GM13977 (cell line): ENCODE results near the gene RUBCN.

Source experiments
- DNase-seq: peaks from one replicate; pipeline ENCODE4 v3.0.0; 2012; ENCODE audit warnings: low spot score
- in situ Hi-C: fragments of 300-500 bp; cut with MboI; formaldehyde crosslinking; loops from one replicate; pipeline ENCODE4 v1.12.0; 2022; ENCODE audit warnings: low sequenced_read_pairs, low pct_unique_long_range_greater_than_20kb, mixed read lengths, inconsistent platforms; ENCODE audit not compliant: unreplicated experiment
- TF ChIP-seq, protein P1 (sequence below): IDR thresholded peaks from 2 replicates; pipeline ENCODE4 v1.5.1; 2012; ENCODE audit warnings: mild to moderate bottlenecking, control low read depth; ENCODE audit not compliant: insufficient read depth; ENCODE audit errors: extremely low read depth, missing control alignments

RUBCN gene

DNA sequence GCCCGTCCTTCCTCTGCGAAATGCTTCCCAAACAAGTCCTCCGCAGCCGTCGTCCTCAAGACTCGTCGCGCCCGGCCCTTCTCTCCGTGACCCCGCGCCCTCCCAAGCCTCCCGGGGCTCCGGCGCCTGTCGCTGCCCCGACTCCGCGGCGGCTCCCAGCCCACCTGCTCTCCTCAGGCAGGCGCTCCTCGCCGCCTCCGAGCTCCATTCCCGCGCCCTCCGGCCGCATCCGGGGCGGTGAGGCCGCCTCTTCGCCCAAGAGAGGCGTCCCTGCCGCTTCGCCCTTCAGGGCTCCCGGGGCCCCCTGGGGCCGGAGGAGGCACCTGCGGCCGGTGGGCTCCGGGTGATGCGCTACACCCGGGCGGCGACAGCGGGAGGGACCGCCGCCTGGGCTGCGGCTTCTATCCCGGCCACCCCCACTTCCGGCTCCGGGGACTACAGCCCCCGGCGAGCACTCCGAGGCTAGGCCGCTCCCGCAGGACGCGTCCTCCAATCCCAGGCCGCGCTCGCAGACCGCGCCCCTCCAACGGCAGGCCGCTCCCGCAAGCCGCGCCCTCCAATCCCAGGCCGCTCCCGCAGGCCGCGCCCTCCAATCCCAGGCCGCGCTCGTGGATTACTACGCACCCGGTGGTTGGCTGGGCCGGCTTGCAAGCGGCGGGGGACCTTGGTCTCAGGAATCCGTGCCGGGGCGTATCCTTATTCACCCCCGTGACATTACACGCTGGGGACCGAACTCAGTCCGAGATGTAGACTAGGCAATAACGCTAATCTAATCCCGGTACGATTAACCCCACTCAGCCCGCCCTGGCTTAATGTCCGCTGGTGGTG is at the start of gene RUBCN:
Gene RUBCN, minus strand, starts transcription at position 414 of the 828 bp plus-strand sequence. Its CDS starts 185 bp downstream, at position 229.
- in situ Hi-C loops, result no loop called here
- TF ChIP-seq, protein P1, sequence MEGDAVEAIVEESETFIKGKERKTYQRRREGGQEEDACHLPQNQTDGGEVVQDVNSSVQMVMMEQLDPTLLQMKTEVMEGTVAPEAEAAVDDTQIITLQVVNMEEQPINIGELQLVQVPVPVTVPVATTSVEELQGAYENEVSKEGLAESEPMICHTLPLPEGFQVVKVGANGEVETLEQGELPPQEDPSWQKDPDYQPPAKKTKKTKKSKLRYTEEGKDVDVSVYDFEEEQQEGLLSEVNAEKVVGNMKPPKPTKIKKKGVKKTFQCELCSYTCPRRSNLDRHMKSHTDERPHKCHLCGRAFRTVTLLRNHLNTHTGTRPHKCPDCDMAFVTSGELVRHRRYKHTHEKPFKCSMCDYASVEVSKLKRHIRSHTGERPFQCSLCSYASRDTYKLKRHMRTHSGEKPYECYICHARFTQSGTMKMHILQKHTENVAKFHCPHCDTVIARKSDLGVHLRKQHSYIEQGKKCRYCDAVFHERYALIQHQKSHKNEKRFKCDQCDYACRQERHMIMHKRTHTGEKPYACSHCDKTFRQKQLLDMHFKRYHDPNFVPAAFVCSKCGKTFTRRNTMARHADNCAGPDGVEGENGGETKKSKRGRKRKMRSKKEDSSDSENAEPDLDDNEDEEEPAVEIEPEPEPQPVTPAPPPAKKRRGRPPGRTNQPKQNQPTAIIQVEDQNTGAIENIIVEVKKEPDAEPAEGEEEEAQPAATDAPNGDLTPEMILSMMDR, result no peak
- DNase-seq, result peak; percentile 95

DNA sequence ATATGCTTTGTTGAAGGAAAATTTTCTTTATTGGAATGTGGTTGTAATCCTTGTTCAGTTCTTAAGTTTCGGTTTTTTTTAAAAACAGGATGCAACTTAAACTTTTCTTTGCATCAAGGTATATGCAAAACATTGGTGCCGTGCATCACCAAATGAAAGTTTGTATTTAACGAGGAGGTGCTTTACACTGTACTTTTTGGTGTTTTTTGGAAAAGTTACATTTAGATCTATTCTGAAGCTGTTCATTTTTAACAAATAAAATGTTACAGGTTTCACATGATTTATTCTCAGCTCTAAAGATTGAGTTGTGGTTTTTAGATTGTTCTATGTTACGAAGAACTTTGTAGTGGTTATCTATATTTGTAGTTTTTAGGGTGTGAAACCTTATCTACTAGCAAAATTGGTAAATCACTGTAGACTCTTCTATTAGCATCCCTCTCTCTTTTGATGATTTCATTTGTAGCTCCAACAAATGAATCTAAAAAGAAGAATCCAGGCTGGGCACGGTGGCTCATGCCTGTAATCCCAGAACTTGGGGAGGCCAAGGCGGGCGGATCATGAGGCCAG is 47.4 kb upstream of the RUBCN start:
- in situ Hi-C loops, result no loop called here
- TF ChIP-seq, protein P1, result no peak

DNA sequence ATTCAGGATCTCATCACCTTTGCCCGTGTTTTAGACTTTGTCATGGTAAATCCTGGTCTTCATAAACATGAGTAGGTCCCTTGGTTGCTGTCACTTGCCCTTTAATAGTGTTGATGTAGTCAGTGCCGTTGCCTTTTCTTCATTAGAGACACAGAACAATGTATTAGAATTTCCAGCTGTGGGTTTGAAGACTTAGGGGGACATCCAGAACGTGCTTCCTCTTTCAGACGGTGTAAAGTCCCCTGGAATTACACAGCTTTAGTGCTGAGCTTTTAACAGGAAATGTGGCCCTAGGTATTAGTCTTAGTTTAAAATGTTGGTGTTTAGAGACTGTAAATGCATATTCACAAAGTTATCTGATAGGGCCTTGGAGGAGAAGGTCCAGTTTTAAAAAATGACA is 45.5 kb upstream of the RUBCN start:
- TF ChIP-seq, protein P1, result no peak
- no peak for DNase-seq
- in situ Hi-C loops, result no loop called here

More for the DNA sequence above, 47.4 kb upstream of the RUBCN start:
- DNase-seq, result no peak

DNA sequence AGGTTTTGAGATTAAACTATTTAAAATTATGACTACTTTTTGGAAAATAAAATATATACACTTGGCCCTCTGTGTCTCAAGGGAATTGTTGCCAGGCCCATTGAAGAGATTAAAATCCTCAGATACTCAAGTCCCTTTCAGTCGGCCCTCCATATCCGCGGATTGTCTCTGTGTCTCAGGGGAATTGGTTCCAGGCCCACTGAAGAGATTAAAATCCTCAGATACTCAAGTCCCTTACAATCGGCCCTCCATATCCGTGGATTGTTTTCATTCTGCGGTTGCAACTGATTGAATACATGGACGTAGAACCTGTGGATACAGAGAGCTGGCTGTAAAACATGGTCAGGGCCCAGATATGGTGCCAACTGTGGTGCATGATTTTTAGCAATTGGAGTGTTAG is 38.6 kb upstream of the RUBCN start:
- TF ChIP-seq, protein P1, result no peak
- in situ Hi-C loops, result no loop called here
- no peak for DNase-seq

DNA sequence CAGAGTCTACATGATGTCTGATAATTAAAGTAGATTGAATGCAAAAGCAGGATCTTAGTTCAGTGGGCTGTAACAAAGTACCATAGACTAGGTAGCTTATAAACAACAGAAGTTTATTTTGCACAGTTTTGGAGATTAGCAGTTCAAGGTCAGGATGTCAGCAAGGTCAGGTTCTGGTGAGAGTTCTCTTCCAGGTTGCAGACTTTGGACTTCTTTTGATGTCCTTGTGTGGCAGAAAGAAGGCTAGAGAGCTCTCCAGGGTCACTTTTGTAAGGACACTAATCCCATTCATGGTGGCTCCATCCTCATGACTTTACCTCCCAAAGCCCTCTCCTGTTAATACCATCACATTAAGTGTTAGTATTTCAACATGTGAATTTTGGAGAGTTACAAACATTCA is 25.1 kb upstream of the RUBCN start:
- TF ChIP-seq, protein P1, result no peak
- in situ Hi-C loops, result no loop called here

DNA sequence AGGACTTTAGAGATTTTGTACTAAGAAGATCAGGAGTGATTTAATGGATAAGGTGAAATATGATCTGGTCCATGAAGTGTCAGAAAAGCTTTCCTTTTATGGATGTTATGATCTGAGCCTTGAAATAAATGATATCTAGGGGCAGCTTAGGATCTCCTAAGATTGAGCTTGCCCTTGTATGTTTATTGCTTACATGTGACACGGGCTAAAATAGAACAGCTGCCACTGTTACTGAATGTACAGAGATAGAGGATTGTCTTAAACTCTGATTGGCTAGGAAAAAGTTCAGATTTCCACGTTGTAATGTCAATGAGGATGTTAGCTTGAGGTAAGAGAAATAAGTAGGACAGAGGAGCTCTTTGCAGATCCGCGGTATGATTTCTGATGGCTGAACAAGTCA is 21.8 kb upstream of the RUBCN start:
- TF ChIP-seq, protein P1, result no peak
- DNase-seq, result no peak
- in situ Hi-C loops, result no loop called here

More for the DNA sequence above, 25.1 kb upstream of the RUBCN start:
- DNase-seq, result no peak
